Mucosa of descending colon (tissue), 3 donors: ENCODE measurements around the gene PM20D1. TPM values are rescaled to one million over a fixed set of nuclear protein-coding genes. Genes with fewer than 3 reads are reported as not detected.

ENCODE experiments used
- ATAC-seq: fragments of 200-7000 bp; cut with Tn5 transposase; one replicate; pipeline ENCODE4 v1.9.1; 2020; ENCODE audit warnings: mild to moderate bottlenecking, moderate library complexity
- DNase-seq, 3 donors: peaks; one replicate each; pipeline ENCODE4 v3.0.0-alpha.2; 2020
- H3K36me3 ChIP-seq: fragments of 200-600 bp; one replicate; pipeline ENCODE4 v1.8.0; 2021; ENCODE audit warnings: low read depth, mild to moderate bottlenecking
- H3K4me1 ChIP-seq: fragments of 200-600 bp; one replicate; pipeline ENCODE4 v1.8.0; 2021; ENCODE audit warnings: low read depth, mild to moderate bottlenecking
- H3K4me3 ChIP-seq: fragments of 200-600 bp; one replicate; pipeline ENCODE4 v1.8.0; 2021; ENCODE audit warnings: mild to moderate bottlenecking
- H3K9me3 ChIP-seq: fragments of 200-600 bp; one replicate; pipeline ENCODE4 v1.8.0; 2021; ENCODE audit warnings: mild to moderate bottlenecking
- intact Hi-C, 2 donors: fragments of 100-400 bp; cut with DNase I in 1 of 2; cut with micrococcal nuclease in 1 of 2; formaldehyde crosslinking; loops; one replicate each; pipeline versions ENCODE4 v1.11.0 to v1.11.1; 2022; cut with DNase I, micrococcal nuclease
- total RNA-seq, 3 donors: library from RNA; stranded (reverse); fragmentation: NEBNext Ultra II Directional in 2 of 3; extraction: Animal tissue kit (Norgen Biotek cat#: 25700) in 2 of 3; gene quantifications; one replicate each; pipeline versions ENCODE4 v1.2.1 to v1.2.4, GENCODE V29; 2021 to 2023
- TF ChIP-seq, protein P1 (sequence below): fragments of 200-600 bp; IDR thresholded peaks from one replicate; pipeline ENCODE4 v1.8.0; 2022; ENCODE audit warnings: antibody characterized with exemption, mild to moderate bottlenecking
- donor health status: DM: no; HTN: no; CAD: no; lungs with moderate emphysema.
- donor health status: DM: no; HTN: no; CAD: no.
- donor health status: DM: no; HTN: yes; CAD: no.

The PM20D1 gene
- total RNA-seq, 3 donors from 2014 or later = 0.19 TPM; not detected in 2

DNA sequence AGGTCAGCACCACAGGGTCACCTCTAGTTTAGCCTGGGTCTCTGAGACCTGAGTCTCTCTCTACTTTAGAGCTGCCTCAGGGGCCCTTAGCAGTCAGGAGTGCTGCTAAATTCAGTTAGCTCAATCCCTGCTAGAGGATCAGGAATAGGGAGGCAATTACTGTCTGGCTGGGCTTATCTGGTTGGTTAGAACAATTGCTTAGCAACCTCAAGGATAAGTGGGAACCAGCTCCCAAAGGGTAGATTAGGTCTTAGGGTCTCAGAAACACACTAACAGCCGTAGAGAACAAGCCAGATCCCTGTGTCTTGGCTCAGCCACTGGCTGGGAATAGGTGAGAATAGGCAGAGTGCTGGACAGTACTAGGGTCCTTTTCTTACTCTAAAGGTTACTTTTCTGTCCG is 7.7 kb downstream of the PM20D1 start:
- DNase-seq (no peak), ATAC-seq (no peak)
- H3K4me3 ChIP-seq = no peak overlapping the region
- intact Hi-C loops = no loop called here
- H3K4me1 ChIP-seq = no peaks in the 10 kb centered on the region
- TF ChIP-seq, protein P1, sequence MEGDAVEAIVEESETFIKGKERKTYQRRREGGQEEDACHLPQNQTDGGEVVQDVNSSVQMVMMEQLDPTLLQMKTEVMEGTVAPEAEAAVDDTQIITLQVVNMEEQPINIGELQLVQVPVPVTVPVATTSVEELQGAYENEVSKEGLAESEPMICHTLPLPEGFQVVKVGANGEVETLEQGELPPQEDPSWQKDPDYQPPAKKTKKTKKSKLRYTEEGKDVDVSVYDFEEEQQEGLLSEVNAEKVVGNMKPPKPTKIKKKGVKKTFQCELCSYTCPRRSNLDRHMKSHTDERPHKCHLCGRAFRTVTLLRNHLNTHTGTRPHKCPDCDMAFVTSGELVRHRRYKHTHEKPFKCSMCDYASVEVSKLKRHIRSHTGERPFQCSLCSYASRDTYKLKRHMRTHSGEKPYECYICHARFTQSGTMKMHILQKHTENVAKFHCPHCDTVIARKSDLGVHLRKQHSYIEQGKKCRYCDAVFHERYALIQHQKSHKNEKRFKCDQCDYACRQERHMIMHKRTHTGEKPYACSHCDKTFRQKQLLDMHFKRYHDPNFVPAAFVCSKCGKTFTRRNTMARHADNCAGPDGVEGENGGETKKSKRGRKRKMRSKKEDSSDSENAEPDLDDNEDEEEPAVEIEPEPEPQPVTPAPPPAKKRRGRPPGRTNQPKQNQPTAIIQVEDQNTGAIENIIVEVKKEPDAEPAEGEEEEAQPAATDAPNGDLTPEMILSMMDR = no peak
- no peaks in the 10 kb centered on the region for H3K36me3 ChIP-seq
- H3K9me3 ChIP-seq = no peaks in the 10 kb centered on the region

DNA sequence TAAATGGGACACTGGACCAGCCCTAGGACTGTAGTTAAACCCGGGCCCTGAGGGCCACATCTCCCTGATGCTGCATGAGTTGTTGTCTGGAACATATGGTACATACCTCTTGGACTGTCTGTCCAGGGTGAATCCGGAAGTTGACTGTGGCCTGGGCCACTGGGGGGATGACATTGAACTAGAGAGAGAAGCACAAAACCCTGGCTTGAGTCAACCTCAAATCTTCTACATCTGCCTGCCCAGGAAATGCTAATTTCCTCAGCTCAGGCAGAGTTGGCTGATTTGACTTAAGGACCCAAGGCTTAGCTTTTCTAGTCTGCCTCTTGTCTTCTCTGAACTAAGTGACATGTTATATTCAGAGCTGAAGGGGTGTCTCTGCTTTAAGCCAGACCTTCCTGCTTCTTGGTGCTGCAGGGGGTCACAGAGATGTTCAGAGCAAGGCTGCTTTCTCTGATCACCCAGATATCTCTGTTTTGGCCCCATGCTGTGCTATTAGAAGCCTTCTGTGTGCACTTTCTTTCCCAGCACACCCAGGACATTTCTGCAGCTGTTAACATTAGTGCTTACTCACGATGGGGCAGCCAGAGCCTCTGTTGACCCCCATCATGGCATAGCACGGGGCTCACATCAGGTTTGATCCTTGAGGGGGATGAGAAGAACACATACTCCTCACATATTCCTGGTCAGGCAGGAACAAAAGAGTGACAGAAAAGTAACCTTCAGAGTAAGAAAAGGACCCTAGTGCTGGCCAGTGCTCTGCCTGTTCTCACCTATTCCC is 9.6 kb downstream of the PM20D1 start:
- H3K9me3 ChIP-seq = no peaks in the 10 kb centered on the region
- H3K36me3 ChIP-seq = no peaks in the 10 kb centered on the region
- DNase-seq = no peak
- intact Hi-C loops = no loop called here
- H3K4me1 ChIP-seq = no peaks in the 10 kb centered on the region
- no peak for ATAC-seq
- TF ChIP-seq, protein P1 = no peak
- no peak overlapping the region for H3K4me3 ChIP-seq

DNA sequence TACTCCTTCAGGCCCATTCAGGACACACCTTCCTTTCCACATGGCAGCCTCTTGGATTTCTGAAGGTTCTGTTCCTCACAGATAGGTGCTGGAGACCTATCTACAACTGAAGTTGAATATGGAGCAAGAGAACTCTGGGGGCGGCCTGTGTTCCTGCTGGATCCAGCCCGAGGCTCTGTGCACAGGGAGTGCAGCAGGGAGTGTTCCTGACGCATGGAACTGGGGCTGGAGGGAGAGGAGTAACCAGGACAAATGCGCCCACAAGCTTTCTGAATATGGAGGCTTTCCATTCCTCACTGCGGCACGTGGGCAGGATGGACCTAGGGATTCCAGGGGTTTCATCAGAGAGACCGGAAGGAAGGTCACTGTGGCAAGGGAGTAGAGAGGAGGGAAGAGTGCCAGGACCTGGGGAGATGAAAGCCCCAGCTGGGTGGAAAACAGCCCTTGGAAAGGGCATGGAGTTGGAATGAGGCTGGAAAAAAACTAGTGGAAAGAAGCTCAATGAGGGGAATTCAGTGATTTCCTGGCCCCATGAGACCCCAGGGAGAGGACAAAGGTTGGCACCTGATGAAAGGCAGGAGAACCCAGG is 12.5 kb downstream of the PM20D1 start:
- TF ChIP-seq, protein P1 = no peak
- no peak for ATAC-seq

DNA sequence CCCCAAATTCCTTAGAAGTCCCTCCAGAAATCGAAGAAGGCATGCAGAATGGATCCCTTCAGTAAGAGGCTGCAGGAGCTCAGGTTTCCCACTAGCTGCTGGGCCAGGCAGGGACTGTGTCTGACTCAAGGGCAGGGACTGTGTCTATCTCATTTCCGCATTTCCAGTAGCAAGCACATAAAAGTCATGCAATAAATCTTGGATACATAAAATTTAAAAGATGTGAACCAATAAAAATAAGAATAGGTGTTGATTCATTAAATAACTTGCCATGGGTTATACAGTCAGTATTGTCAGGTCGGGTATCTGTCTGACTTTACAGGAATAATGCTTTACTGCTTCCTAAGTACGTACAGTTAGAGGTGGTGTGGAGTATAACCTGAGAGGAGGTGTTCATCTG is 15.2 kb downstream of the PM20D1 start:
- ATAC-seq = peak; percentile 95
- peak; percentile 50 to 58 (median 52) for DNase-seq
- intact Hi-C loops = no loop called here

More for the DNA sequence above, 12.5 kb downstream of the PM20D1 start:
- Histone ChIP-seq H3K4me1 (peaks cover 4% of the 10 kb centered on the region), H3K4me3 (no peak overlapping the region), H3K36me3 (no peaks in the 10 kb centered on the region), H3K9me3 (no peaks in the 10 kb centered on the region)
- intact Hi-C loops = no loop called here
- DNase-seq = no peak

DNA sequence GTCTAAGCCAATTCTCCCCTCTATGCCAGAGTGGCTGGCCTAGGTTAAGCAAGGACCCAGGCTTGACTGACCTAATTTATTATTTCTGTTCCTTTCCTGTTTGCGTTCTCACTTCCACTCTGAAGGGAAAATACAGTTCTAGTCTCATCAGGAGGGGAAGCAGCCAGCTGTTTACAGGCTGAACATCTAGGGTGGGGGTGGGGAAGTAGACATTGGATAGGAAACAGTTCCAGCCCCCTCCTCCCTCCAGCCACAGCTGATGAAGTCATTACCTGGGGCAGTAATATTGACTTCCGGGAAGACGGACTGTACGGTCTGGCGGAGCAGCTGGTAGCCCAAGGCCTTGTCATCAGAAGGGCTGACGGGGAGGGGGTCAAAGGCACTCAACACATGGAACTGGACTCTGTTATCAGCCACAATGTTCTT is 17.6 kb downstream of the PM20D1 start:
- H3K36me3 ChIP-seq = no peaks in the 10 kb centered on the region
- H3K4me1 ChIP-seq = peaks cover 4% of the 10 kb centered on the region
- intact Hi-C loops = no loop called here
- ATAC-seq = no peak
- no peak overlapping the region for H3K4me3 ChIP-seq
- no peak for DNase-seq
- no peaks in the 10 kb centered on the region for H3K9me3 ChIP-seq
- TF ChIP-seq, protein P1 = no peak

More for the DNA sequence above, 15.2 kb downstream of the PM20D1 start:
- H3K9me3 ChIP-seq = no peaks in the 10 kb centered on the region
- TF ChIP-seq, protein P1 = no peak
- no peak overlapping the region for H3K4me3 ChIP-seq
- H3K4me1 ChIP-seq = peaks cover 4% of the 10 kb centered on the region
- H3K36me3 ChIP-seq = no peaks in the 10 kb centered on the region
